Subcutaneous adipose tissue (tissue), 4 donors: ENCODE results near the gene F5. TPM values are rescaled to one million over a fixed set of nuclear protein-coding genes. Genes with fewer than 3 reads are reported as not detected.

Source experiments
- total RNA-seq, 4 donors: library from RNA; depleted of rRNA; stranded (reverse); fragments of >200 nt; gene quantifications; one replicate each; pipeline ENCODE4 v1.1.0, GENCODE V29; 2016
- TF ChIP-seq, protein P1 (sequence below): fragments of 450-650 bp; IDR thresholded peaks from one replicate; pipeline ENCODE4 v1.5.1; 2016; ENCODE audit warnings: low read depth, mild to moderate bottlenecking, control low read depth, antibody characterized with exemption, moderate library complexity

Gene F5
- total RNA-seq, 4 donors from 2014 or later: 2.3 to 16.3 (median 8.2) TPM

DNA sequence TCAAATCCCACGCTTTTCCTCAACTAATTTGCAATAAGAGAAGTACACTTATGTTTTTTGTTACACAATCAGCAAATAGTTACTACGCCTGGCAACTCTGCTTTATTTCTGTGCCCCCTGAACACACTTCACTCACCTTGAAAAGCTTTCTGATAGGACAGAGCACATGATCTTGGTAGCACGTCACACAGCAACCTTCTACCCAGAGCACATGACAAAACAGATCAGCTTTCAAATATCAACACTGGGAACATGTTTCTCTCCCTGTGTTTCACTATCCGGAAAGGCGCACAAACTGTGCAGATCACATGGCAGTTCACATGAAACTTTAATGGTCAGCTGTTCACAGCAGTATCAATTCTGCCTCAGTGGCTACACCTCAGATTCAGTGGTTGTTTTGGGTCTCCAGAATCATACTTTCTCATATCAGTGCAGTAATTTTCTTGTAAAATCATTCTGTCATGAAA lies 102.7 kb downstream of the F5 start:
- TF ChIP-seq, protein P1, sequence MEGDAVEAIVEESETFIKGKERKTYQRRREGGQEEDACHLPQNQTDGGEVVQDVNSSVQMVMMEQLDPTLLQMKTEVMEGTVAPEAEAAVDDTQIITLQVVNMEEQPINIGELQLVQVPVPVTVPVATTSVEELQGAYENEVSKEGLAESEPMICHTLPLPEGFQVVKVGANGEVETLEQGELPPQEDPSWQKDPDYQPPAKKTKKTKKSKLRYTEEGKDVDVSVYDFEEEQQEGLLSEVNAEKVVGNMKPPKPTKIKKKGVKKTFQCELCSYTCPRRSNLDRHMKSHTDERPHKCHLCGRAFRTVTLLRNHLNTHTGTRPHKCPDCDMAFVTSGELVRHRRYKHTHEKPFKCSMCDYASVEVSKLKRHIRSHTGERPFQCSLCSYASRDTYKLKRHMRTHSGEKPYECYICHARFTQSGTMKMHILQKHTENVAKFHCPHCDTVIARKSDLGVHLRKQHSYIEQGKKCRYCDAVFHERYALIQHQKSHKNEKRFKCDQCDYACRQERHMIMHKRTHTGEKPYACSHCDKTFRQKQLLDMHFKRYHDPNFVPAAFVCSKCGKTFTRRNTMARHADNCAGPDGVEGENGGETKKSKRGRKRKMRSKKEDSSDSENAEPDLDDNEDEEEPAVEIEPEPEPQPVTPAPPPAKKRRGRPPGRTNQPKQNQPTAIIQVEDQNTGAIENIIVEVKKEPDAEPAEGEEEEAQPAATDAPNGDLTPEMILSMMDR: no peak

DNA sequence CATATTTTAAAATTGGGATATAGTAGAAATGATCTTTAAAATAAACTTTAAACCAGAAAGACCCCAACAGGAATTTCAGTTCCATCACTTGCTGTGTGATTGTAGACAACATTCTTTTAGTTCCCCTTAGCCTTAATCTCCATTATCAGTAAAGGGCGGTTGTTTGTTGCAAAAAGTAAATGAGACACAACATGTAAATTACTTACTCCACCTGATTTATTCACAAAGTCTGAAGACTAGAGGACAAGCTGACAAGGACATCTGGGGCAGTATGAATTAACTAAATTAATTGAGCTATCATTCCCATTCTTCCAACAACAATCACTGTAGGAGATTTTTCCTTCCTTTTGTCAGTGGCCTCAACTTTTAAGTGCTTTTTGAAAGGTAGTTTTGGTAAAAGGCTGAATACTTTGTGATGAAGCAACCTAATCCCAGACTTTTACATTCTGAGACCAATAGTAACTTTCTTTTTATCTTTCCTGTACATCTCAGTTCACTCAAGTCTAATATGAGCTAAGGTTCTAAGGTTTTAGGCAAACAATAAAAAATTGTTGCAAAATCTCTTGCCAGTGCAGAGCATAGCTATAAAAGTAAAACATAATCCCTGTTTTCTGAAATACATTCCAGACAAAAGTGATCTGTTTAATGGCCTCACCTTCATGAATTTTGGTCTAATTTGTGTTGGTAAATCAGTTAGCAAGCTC lies 106.8 kb downstream of the F5 start:
- TF ChIP-seq, protein P1: no peak

DNA sequence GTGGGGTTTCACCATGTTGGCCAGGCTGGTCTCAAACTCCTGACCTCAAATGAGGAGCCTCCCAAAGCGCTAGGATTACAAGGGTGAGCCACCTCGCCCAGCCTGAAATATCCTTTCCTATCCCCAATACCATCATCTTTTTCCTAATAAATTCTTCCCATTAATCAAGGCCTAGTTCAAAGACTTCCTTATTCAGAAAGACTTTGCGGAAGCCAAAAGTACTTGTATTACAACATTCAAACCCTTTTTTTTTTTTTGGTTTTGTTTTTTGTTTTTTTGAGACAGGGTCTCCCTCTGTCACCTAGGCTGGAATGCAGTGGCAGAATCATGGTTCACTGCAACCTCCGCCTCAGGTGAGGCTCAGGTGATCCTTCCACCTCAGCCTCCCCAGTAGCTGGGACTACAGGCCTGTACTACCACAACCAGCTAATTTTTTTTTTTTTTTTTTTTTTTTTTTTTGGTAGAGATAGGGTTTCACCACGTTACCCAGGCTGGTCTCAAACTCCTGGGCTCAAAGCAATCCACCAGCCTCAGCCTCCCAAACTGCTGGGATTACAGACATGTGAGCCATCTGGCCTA lies 108.1 kb downstream of the F5 start:
- TF ChIP-seq, protein P1: no peak

DNA sequence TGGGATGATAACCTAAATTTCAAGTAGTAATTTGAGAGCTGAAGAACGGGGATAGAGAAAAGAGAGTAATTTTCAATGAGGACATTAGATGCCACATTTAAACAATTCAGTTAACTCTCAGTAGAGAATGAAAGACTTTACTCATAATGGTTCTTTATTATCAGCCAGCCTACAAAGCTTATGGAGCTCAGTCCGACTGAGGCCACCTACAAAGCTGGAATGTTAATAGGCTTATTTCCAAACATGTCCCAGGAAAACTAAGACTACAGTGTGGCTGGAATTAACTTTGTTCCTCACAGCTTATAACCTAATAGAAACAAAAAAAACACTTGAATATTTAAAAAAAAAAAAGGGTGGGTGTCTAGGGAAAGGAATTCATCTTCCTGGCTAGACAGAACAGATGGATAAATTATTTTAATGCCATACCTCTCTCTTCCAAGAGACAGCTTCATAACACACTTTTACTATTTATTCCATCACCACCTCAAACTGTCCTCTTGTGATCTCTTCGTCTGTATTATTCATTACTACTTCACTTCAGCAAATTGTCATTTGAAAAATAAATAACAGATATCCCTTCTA lies 110.4 kb downstream of the F5 start:
- TF ChIP-seq, protein P1: no peak

DNA sequence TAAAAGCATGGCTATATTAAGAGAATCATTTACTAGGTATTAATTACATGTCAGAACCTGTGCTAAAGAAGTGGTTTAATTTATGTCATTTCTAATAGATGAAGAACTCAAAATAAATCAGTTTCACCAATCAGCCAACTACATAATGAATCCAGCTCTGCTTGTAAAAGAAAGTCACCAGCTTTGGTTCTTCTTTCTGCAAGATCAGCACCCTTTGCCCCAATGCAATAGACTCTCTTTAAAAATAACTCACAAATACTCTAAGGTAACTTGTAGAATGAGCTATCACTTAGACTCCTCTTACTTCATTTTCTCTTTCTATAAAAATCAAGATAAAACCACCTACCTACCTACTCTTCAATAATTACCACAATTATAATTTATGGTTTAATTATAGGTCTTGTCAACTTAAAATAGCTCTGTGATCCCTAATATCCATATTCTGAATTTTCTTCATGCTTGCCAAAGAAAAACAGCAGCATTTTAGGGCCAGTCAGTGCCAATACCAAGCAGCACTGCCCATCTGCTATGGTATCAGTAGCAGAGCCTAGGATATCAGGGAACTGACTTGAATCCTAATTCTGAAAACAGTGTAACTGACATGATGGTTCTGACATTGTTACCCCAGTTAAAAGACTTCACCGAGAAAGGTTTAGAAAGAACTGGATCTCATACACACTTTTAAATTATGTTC lies 111.8 kb downstream of the F5 start:
- TF ChIP-seq, protein P1: no peak

DNA sequence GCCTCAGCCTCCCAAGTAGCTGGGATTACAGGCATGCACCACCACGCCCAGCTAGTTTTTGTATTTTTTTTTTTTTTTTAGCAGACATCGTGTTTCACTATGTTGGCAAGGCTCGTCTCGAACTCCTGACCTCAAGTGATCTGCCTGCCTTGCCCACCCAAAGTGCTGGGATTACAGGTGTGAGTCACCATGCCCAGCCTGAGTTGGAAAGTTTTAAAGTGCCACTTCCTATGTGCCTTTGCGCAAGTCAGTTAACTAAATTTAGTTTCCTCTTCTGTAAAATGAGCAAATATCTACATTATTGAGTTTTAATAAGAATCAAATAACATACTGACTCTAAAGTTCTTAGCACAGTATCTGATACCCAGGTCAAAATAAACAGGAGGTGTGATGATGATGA lies 112.9 kb downstream of the F5 start:
- TF ChIP-seq, protein P1: no peak

DNA sequence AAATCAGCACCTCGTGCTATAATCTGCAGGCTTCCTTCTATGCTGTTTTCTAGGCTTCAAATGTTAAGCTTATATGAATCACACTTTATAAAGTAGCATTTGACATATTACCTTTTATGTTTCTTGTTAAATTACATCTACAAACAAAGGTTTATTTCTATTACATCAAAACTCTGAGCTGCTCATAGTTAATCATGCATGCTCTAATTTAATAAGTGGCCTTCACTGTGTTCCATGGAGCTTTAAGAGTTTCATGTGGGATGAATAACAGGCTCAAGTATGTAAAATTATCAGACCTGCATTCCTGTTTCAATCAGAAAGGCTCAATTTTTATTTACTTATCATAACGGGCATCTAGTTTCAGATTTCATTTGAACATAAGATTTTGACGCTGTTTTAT lies 113.5 kb downstream of the F5 start:
- TF ChIP-seq, protein P1: no peak
